ENCODE measurements around the gene GTF2A2.

DNA sequence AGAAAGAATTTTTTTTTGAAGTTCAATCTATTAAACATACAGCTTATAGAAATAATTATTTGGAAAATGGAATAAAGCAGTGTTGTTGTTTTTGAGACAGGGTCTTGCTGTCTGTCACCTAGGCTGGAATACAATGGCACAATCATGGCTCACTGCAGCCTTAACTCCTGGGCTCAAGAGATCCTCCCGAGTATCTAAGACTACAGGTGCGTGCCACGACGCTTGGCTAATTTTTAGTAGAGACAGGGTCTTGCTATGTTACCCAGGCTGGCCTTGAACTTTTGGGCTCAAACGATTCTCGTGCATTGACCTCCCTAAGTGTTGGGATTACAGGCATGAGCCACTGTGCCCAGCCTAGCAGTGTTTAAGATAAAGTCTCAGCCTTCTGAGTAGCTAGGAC is 23.0 kb upstream of the GTF2A2 start:
- no peak for TF ChIP-seq CTCF (IDR thresholded peaks at IDR 0.05; ENCODE audit: poor library complexity, severe bottlenecking)
- TF ChIP-seq, protein P1, sequence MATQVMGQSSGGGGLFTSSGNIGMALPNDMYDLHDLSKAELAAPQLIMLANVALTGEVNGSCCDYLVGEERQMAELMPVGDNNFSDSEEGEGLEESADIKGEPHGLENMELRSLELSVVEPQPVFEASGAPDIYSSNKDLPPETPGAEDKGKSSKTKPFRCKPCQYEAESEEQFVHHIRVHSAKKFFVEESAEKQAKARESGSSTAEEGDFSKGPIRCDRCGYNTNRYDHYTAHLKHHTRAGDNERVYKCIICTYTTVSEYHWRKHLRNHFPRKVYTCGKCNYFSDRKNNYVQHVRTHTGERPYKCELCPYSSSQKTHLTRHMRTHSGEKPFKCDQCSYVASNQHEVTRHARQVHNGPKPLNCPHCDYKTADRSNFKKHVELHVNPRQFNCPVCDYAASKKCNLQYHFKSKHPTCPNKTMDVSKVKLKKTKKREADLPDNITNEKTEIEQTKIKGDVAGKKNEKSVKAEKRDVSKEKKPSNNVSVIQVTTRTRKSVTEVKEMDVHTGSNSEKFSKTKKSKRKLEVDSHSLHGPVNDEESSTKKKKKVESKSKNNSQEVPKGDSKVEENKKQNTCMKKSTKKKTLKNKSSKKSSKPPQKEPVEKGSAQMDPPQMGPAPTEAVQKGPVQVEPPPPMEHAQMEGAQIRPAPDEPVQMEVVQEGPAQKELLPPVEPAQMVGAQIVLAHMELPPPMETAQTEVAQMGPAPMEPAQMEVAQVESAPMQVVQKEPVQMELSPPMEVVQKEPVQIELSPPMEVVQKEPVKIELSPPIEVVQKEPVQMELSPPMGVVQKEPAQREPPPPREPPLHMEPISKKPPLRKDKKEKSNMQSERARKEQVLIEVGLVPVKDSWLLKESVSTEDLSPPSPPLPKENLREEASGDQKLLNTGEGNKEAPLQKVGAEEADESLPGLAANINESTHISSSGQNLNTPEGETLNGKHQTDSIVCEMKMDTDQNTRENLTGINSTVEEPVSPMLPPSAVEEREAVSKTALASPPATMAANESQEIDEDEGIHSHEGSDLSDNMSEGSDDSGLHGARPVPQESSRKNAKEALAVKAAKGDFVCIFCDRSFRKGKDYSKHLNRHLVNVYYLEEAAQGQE (IDR thresholded peaks at IDR 0.05; ENCODE audit: borderline replicate concordance), result no peak

Measured in neural cell (in vitro differentiated cells).